ENCODE results near the gene TK1.

- TF ChIP-seq, protein P1, sequence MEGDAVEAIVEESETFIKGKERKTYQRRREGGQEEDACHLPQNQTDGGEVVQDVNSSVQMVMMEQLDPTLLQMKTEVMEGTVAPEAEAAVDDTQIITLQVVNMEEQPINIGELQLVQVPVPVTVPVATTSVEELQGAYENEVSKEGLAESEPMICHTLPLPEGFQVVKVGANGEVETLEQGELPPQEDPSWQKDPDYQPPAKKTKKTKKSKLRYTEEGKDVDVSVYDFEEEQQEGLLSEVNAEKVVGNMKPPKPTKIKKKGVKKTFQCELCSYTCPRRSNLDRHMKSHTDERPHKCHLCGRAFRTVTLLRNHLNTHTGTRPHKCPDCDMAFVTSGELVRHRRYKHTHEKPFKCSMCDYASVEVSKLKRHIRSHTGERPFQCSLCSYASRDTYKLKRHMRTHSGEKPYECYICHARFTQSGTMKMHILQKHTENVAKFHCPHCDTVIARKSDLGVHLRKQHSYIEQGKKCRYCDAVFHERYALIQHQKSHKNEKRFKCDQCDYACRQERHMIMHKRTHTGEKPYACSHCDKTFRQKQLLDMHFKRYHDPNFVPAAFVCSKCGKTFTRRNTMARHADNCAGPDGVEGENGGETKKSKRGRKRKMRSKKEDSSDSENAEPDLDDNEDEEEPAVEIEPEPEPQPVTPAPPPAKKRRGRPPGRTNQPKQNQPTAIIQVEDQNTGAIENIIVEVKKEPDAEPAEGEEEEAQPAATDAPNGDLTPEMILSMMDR (IDR thresholded peaks at IDR 0.05), result no peak
- TF ChIP-seq POLR2A (IDR thresholded peaks at IDR 0.05) (no peak), EP300 (IDR thresholded peaks at IDR 0.05) (no peak)
These were observed 24.2 kb upstream of the TK1 start for GRCh38 chr17:78211032-78211431.

Measured in ovary (tissue), 3 donors.